Measurements from ENCODE around the gene TTLL11.
"Not testable (repeated sequence)": the region's sequence is repeated elsewhere in the genome, so short reads cannot be mapped to it uniquely, and the experiment has no call there.

DNA sequence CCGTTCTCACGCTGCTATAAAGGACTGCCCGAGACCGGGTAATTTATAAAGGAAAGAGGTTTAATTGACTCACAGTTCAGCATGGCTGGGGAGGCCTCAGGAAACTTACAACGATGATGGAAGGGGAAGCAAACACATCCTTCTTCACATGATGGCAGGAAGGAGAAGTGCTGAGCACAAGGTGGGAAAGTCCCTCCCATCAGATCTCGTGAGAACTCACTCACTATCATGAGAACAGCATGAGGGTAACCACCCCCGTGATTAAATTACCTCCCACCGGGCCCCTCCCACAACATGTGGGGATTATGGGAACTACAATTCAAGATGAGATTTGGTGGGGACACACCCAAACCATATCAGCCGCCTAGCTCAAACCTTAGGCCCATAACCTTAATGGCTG, 24.1 kb upstream of the TTLL11 start:
- not testable (repeated sequence) for TF ChIP-seq CTCF (IDR thresholded peaks at IDR 0.05; ENCODE audit: poor library complexity, severe bottlenecking); EZH2 (IDR thresholded peaks at IDR 0.05; ENCODE audit: borderline replicate concordance, insufficient read depth, low read length, poor library complexity, severe bottlenecking); POLR2AphosphoS5 (IDR thresholded peaks at IDR 0.05); EP300 (conservative IDR thresholded peaks at IDR 0.05; ENCODE audit: poor library complexity, severe bottlenecking); TAF1 (IDR thresholded peaks at IDR 0.05; ENCODE audit: low read depth)
